Ovary (tissue), 9 donors: Measurements from ENCODE around the gene TBCK. TPM values are rescaled to one million over a fixed set of nuclear protein-coding genes. Genes with fewer than 3 reads are reported as not detected.

Experiments
- DNase-seq, 5 donors: peaks; one replicate each; pipeline ENCODE4 v3.0.0-alpha.2; 2019 to 2020
- H3K27ac ChIP-seq, 2 donors: fragments of 200-600 bp; one replicate each; pipeline versions ENCODE4 v1.5.1 to v1.8.0; 2019 to 2022
- H3K27me3 ChIP-seq: fragments of 200-600 bp; one replicate; pipeline ENCODE4 v1.8.0; 2022
- H3K36me3 ChIP-seq: fragments of 200-600 bp; sonication (generic); one replicate; pipeline ENCODE4 v1.5.1; 2019
- H3K4me1 ChIP-seq: one replicate; pipeline ENCODE4 v1.8.1; 2013; ENCODE audit warnings: mild to moderate bottlenecking, moderate library complexity; ENCODE audit not compliant: insufficient read depth
- H3K4me3 ChIP-seq: fragments of 200-600 bp; sonication (generic); one replicate; pipeline ENCODE4 v1.5.1; 2017
- H3K9me3 ChIP-seq, 2 donors: fragments of 200-600 bp in 1 of 2; sonication (generic) in 1 of 2; one replicate each; pipeline versions ENCODE4 v1.5.1 to v1.8.1; 2013 to 2019; ENCODE audit warnings: mild to moderate bottlenecking in 1 of 2, moderate library complexity in 1 of 2
- CTCF ChIP-seq, 3 donors: fragments of 450-650 bp in 2 of 3; fragments of 200-600 bp in 1 of 3; IDR thresholded peaks; one replicate each; pipeline versions ENCODE4 v1.5.1 to v1.8.0; 2016 to 2022; ENCODE audit warnings: antibody characterized with exemption in 3 of 3, mild to moderate bottlenecking in 1 of 3
- EP300 ChIP-seq: sonication (generic); formaldehyde crosslinking; IDR thresholded peaks from one replicate; pipeline ENCODE4 v1.6.1; 2017; ENCODE audit warnings: antibody characterized with exemption
- POLR2A ChIP-seq: fragments of 450-650 bp; IDR thresholded peaks from one replicate; pipeline ENCODE4 v1.6.1; 2017; ENCODE audit warnings: antibody characterized with exemption, mild to moderate bottlenecking, moderate library complexity
- WGBS, 3 donors: extraction: QIAGEN DNeasy Blood & Tissue Kit in 1 of 3; methylation state at CpG; one replicate each; pipeline versions ENCODE4 v1.1.5 to v1.1.7; 2013 to 2017; 5-methylcytosine and 5-hydroxymethylcytosine counted together
- intact Hi-C, 4 donors: fragments of 100-400 bp; cut with DNase I; formaldehyde crosslinking; loops; one replicate each; pipeline versions ENCODE4 v1.11.0 to v1.15.1; 2022 to 2023
- polyA plus RNA-seq, 2 donors: library from polyadenylated mRNA; stranded (reverse); fragments of 200-250 nt in 1 of 2; fragments of 350-450 nt in 1 of 2; fragmentation: Illumina TruSeq in 1 of 2; extraction: RNeasy Lipid Tissue Mini Kit (QIAGEN cat#74804) in 1 of 2; gene quantifications; one replicate each; pipeline ENCODE4 v1.2.3, GENCODE V29; 2013 to 2014
- total RNA-seq, 7 donors: library from RNA; depleted of rRNA in 2 of 7; stranded (reverse); fragments of >200 nt in 2 of 7; fragmentation: NEBNext Ultra II Directional in 3 of 7; extraction: Animal tissue kit (Norgen Biotek cat#: 25700) in 3 of 7; gene quantifications; one replicate each; pipeline versions ENCODE4 v1.1.0 to v1.2.4, GENCODE V29; 2016 to 2023
- donor health status: DM: no; HTN: no; CAD: no; lungs with moderate emphysema.
- donor health status: DM: no; HTN: no; CAD: no.
- donor health status: Bipolar disorder and iron deficiency.
- donor health status: DM: yes; HTN: yes; CAD: no.
- donor health status: DM: no; HTN: no; CAD: no.
- donor health status: DM: yes; HTN: yes; CAD: no.

TBCK gene
- total and polyA plus RNA-seq, 9 donors: 13.6 to 50.1 (median 39.1) TPM

DNA sequence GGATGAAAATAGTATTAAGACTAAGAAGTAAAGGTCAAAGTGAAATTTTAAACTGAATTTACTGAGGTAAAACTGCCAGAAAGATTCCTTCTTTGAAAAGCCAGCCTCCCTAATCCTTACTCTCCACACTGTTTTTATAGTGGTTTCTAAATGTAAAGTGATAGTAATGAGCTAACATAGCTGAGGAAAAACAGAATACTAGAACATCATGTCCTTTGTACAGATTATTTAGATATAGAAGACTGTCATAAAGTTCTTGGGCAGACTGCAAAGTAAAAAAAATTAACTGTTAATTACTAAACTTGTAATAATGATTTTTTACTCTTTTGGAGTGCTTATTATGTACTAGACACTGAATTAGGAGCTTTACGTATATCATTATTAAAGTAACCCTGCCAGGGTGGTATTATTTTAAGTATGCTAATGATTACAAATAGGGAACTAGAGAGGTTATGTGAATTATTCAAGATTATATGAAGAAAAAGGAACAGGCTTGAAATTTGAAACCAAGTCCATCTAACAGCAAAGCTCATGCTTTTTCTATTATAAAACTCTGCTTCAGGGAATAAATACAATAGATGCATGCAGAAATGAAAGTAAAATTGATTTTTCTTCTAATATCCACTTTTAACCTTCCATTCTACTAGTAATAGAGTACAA is 150.5 kb downstream of the TBCK start:
- no peak for TF ChIP-seq CTCF (IDR thresholded peaks at IDR 0.05)
- no peak for TF ChIP-seq POLR2A
- no peak for TF ChIP-seq EP300
- no peak for DNase-seq
- H3K27me3 ChIP-seq: no peaks in the 10 kb centered on the region
- H3K9me3 ChIP-seq: no peaks in the 10 kb centered on the region
- 18 to 21% (median 21%) methylated on average over 1 of the region's 1 CpG for WGBS, 3 donors
- no peak overlapping the region for H3K4me3 ChIP-seq
- no peaks in the 10 kb centered on the region for H3K36me3 ChIP-seq
- no peaks in the 10 kb centered on the region for H3K4me1 ChIP-seq
- no peak overlapping the region for H3K27ac ChIP-seq
- intact Hi-C loops: no loop called here

DNA sequence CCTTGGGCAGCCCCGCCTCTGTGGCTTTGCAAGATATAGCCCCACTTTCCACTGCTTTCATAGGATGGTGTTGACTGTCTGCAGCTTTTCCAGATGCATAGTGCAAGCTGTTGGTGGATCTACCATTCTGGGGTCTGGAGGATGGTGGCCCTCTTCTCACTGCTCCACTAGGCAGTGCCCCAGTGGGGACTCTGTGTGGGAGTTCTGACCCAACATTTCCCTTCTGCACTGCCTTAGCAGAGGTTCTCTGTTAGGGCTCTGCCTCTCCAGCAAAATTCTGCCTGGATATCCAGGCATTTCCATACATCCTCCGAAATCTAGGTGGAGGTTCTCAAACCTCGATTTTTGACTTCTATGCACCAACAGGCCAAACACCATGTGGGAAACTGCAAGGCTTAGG is 153.7 kb downstream of the TBCK start:
- intact Hi-C loops: no loop called here
- WGBS, 3 donors: 95 to 98% (median 98%) methylated on average over 3 of the region's 3 CpGs

DNA sequence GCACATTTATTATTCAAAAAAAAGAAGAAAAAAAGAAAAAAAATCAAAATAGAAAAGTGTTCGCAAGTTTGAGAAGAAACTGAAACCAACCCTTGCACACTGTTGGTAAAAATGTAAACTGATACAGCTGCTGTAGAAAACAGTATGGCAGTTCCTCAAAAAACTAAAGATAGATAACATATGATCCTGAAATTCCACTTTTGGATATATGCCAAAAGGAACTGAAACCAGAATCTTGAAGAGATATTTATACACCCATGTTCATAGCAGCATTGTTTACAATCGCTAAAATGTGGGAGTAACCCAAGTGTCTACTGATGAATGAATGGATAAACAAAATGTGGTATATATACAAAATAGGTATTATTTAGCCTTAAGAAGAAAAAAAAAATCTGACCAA is 155.4 kb downstream of the TBCK start:
- intact Hi-C loops: no loop called here
- TF ChIP-seq CTCF (IDR thresholded peaks at IDR 0.05): no peak
- no peak for TF ChIP-seq EP300
- TF ChIP-seq POLR2A: no peak
- H3K27me3 ChIP-seq: no peaks in the 10 kb centered on the region
- no peaks in the 10 kb centered on the region for H3K4me1 ChIP-seq
- no peak overlapping the region for H3K27ac ChIP-seq
- WGBS, 3 donors: 76 to 84% (median 82%) methylated on average over 2 of the region's 2 CpGs
- no peaks in the 10 kb centered on the region for H3K9me3 ChIP-seq
- H3K4me3 ChIP-seq: no peak overlapping the region
- no peaks in the 10 kb centered on the region for H3K36me3 ChIP-seq
- no peak for DNase-seq

More for the DNA sequence above, 153.7 kb downstream of the TBCK start:
- TF ChIP-seq EP300 (no peak), CTCF (IDR thresholded peaks at IDR 0.05) (no peak)
- H3K27ac ChIP-seq: no peak overlapping the region
- H3K36me3 ChIP-seq: no peaks in the 10 kb centered on the region
- DNase-seq: peak in 1 of 5 donors; percentile 10
- H3K9me3 ChIP-seq: no peaks in the 10 kb centered on the region
- no peaks in the 10 kb centered on the region for H3K27me3 ChIP-seq
- no peaks in the 10 kb centered on the region for H3K4me1 ChIP-seq
- no peak overlapping the region for H3K4me3 ChIP-seq

GRCh38 chr4:106149911-106150310 is 166.1 kb downstream of the TBCK start:
- no peak for DNase-seq
- no peak overlapping the region for H3K27ac ChIP-seq
- H3K36me3 ChIP-seq: no peaks in the 10 kb centered on the region
- peaks cover 0 to 4% of the 10 kb centered on the region in 2 donors for H3K9me3 ChIP-seq
- no peak overlapping the region for H3K4me3 ChIP-seq
- TF ChIP-seq POLR2A: no peak
- no peak for TF ChIP-seq CTCF (IDR thresholded peaks at IDR 0.05)
- no peak for TF ChIP-seq EP300
- no peaks in the 10 kb centered on the region for H3K27me3 ChIP-seq
- 85 to 89% (median 87%) methylated on average over 2 of the region's 2 CpGs for WGBS, 3 donors
- intact Hi-C loops: no loop called here
- no peaks in the 10 kb centered on the region for H3K4me1 ChIP-seq
